GM12891 (cell line): ENCODE data around the gene PARVG.

Source experiments
- DNase-seq: peaks from one replicate; pipeline ENCODE4 v3.0.0; 2011; ENCODE audit warnings: low spot score; ENCODE audit not compliant: insufficient read length
- FAIRE-seq: peaks from 2 replicates; lab custom pipeline; 2011; peaks lifted over from hg19 to GRCh38; lab: Jason Lieb, UNC
- PAX5 ChIP-seq: IDR thresholded peaks from 2 replicates; pipeline ENCODE4 v1.6.1; 2011; ENCODE audit warnings: low read length, moderate library complexity, mild to moderate bottlenecking; ENCODE audit not compliant: insufficient read depth, severe bottlenecking
- POLR2A ChIP-seq: IDR thresholded peaks from 2 replicates; pipeline ENCODE4 v1.6.1; 2011; ENCODE audit warnings: low read depth, low read length, control low read depth
- POLR2AphosphoS5 ChIP-seq: IDR thresholded peaks from 2 replicates; pipeline ENCODE4 v1.6.1; 2011; ENCODE audit warnings: low read depth, low read length, control low read depth
- POU2F2 ChIP-seq: IDR thresholded peaks from 2 replicates; pipeline ENCODE4 v1.6.1; 2011; ENCODE audit warnings: low read depth, mild to moderate bottlenecking, control low read depth, low read length, moderate library complexity
- SPI1 ChIP-seq: IDR thresholded peaks from 2 replicates; pipeline ENCODE4 v1.6.1; 2011; ENCODE audit warnings: low read depth, low read length, control low read depth
- TAF1 ChIP-seq: IDR thresholded peaks from 2 replicates; pipeline ENCODE4 v1.6.1; 2011; ENCODE audit warnings: low read depth, low read length, control low read depth

The PARVG gene

DNA sequence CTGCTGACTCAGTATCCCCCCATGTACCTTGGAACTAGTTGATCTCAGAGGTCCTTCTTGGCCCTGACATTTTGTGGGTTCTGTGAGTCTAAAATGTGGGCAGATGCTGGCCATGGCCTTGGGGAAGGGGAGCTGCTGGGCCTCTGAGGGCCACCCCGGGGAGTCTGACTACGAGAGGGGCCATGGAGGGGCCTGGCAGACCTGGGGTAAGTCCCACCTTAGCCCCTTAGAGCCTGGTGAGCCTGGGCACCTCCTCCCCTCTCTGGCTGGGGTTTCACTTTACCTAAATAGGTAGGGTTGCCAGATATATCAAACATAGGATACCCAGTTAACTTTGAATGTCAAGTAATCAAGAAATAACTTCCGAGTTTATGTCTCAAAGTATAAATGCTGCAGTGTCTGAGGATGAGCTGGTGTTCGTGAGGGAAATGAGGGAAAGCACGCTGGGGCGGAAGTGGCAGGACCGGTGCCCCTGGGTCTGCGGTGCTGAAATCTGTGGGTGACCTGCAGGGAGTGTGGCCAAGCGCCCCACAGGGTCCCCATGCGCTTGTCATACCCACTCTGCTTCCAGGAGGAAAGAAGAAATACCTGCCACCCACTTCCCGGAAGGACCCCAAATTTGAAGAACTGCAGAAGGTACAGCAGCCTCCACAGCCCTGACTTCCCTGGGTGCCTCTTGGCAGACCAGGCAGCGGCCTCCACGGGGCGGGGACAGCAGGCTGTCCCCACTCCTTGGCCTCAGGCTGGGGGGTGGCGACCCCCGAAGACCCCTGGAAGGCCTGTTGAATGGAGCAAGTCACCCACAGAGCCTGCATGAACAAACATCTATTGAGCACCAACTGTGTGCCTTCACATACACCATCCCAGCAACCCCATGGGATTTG is 4.8 kb downstream of the PARVG start:
- DNase-seq = no peak
- FAIRE-seq = no peak
- TF ChIP-seq TAF1 = no peak
- TF ChIP-seq POLR2A = 0 out of 2 replicates have a peak, but pooled peaks have one; percentile 11

DNA sequence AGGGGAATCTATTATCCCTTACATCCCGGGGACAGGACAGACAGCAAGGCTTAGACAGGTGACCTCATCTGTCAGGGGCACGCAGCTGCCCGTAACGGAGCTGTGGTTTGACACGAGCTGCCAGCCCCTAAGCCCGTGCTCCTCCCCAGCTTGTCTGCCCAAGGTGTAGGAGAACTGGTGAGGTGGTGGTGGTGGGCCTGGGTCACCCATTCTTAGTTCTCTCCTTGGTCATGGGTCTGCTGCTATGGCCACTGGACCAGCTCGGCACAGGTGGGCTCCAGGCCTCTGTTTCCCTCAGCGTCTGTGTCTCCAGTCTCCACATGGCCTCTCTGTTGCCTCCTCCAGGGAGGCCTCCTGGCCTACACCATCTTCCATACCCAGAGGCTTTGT is 5.4 kb downstream of the PARVG start:
- no peak for FAIRE-seq
- no peak for DNase-seq
- TF ChIP-seq POLR2A (no peak), PAX5 (no peak), TAF1 (no peak), SPI1 (no peak), POLR2AphosphoS5 (no peak), POU2F2 (no peak)

DNA sequence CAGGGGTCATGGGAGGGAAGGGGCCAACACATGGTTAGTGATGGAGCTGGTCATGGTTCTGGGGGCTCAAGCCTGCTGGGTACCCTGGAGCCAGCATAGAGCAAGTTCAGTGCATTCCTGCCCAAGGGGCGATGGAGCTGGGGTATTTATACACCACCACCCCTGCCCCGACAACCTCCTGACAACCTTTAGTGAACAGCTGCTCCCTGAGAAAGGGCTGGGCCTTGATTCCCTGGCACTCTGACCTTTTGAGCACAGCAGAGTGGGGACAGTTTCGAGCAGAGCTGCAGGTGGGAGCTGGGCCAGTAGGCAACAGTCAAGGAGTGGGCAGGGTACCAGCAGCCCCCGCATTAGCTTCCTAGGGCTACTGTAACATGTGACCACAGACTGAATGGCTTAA is 6.0 kb downstream of the PARVG start:
- no peak for DNase-seq
- FAIRE-seq = no peak
- TF ChIP-seq POLR2AphosphoS5 = no peak
- no peak for TF ChIP-seq POLR2A
- no peak for TF ChIP-seq TAF1
- TF ChIP-seq SPI1 = no peak
- TF ChIP-seq PAX5 = no peak
- TF ChIP-seq POU2F2 = no peak

DNA sequence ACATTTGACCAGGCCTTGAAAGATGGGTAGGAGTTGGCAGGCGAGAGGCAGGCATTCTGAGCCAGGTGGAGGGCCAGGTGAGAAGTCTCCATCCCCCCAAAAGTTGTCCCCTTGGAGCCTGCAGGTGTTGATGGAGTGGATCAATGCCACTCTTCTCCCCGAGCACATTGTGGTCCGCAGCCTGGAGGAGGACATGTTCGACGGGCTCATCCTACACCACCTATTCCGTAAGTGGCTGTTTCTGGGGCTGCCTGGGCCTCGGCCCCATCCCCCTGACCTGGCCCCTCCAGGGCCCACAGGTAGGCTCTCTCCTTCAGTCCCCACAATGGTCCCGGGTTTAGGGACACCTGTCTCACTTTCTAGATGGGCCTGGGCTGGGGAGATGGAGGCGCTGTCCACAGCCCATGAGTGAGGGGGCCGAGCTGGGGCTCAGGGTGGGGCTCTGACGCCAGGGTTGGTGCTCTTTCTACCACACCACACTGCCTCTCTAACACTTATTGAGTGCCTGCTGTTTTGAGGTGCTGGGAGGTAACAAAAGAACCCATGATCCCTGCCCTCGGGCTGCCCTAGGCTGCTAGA is 7.0 kb downstream of the PARVG start:
- no peak for TF ChIP-seq TAF1
- no peak for DNase-seq
- no peak for FAIRE-seq

DNA sequence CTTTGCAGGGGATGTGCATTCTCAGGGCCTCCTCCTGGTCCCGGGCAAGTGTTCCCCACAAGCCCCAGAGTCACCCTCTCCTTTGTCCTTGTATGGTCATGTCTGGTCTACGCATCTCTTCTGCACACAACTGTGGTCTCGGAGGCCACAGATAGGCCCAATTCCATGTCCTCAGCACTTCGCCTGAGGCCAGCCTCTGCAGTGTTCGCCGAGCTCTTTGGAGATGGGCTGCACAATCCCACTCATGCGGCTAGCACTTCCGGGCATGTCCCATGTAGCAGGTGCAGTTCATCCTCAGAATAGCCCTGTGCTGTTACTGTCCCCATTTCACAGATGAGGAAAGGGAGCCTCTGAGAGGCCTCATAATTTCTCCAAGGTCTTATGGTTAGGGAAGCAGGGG is 7.6 kb downstream of the PARVG start:
- no peak for TF ChIP-seq SPI1
- no peak for TF ChIP-seq POU2F2
- TF ChIP-seq POLR2AphosphoS5 = no peak
- TF ChIP-seq TAF1 = no peak
- no peak for TF ChIP-seq POLR2A
- no peak for TF ChIP-seq PAX5

DNA sequence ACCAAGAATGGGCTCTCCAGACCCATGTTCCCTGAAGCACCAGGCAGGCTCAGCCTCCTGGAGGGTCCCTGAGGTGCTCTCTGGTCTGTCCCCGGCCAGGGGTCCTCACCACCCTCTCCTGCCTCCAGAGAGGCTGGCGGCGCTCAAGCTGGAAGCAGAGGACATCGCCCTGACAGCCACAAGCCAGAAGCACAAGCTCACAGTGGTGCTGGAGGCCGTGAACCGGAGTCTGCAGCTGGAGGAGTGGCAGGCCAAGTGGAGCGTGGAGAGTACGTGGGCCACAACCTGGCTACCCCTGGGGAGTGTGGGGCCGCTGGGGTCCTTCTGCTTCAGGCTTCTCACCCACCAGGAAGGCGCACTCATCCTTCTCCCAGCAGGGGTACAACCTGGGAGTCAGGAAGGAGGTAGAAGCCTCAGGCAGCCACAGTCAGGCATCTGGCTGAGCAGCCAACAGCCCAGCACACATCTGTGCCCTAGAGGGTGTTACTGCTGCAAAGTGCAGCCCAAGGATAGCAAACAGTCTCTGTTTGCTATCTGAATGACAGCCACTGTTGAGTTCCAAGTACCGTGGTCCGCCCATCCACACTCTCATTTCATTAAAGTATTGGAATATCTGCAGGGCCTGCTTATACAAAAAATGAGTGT is 8.4 kb downstream of the PARVG start:
- DNase-seq = no peak
- no peak for TF ChIP-seq PAX5
- no peak for TF ChIP-seq SPI1
- TF ChIP-seq POU2F2 = no peak
- TF ChIP-seq POLR2AphosphoS5 = no peak
- TF ChIP-seq POLR2A = no peak
- TF ChIP-seq TAF1 = no peak
- FAIRE-seq = no peak

More for the DNA sequence above, 7.6 kb downstream of the PARVG start:
- DNase-seq (no peak), FAIRE-seq (no peak)

DNA sequence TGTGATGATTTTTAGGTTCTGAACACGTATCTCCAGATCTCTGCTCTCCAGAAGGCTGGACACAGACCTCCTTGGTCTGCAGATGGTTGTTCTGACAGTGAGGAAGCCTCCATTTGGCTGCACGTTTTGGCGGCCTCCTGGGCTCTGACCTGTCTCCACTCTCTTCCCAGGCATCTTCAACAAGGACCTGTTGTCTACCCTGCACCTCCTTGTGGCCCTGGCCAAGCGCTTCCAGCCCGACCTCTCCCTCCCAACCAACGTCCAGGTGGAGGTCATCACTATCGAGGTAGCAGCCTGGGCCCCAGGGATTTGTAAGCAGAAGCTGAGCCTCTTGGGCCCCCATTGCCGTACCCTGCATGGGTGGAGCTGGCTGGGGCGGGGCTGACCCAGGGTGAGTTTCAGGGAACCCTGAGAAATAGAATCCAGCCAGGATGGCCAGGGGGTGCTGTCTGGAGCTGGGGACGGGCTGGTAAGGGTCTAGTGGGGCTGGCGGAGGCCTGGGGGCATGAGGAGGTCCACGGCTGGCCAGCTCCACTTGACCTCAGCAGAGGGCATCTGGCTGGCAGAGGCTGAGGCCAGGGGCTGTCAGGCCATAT is 9.8 kb downstream of the PARVG start:
- no peak for TF ChIP-seq TAF1
- no peak for TF ChIP-seq SPI1
- no peak for TF ChIP-seq POU2F2
- no peak for TF ChIP-seq PAX5
- no peak for TF ChIP-seq POLR2AphosphoS5
- no peak for TF ChIP-seq POLR2A
- DNase-seq (no peak), FAIRE-seq (no peak)

DNA sequence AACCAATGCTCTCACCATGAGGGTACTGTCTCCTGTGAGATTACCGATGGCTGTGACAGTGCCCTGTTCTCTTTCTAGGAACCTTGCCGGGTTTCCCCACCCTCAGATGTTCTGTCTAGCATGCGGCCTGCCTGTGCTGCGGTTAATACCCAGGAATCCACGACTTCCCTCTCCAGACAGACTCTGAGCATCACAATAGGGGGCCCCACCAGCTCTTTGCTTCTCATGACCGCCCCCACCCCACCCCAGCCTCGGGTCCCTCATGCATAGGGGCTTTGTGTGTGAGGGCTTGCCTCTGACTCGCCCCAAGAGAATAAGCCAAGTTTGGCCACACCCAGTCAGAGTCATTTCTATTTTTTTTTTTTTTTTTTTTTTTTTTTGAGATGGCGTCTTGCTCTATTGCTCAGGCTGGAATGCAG is 10.3 kb downstream of the PARVG start:
- no peak for TF ChIP-seq PAX5
- TF ChIP-seq POU2F2 = no peak
- no peak for TF ChIP-seq SPI1
- TF ChIP-seq TAF1 = no peak
- no peak for TF ChIP-seq POLR2AphosphoS5
- TF ChIP-seq POLR2A = no peak
- DNase-seq = peak; percentile 65
- peak; percentile 84 for FAIRE-seq

DNA sequence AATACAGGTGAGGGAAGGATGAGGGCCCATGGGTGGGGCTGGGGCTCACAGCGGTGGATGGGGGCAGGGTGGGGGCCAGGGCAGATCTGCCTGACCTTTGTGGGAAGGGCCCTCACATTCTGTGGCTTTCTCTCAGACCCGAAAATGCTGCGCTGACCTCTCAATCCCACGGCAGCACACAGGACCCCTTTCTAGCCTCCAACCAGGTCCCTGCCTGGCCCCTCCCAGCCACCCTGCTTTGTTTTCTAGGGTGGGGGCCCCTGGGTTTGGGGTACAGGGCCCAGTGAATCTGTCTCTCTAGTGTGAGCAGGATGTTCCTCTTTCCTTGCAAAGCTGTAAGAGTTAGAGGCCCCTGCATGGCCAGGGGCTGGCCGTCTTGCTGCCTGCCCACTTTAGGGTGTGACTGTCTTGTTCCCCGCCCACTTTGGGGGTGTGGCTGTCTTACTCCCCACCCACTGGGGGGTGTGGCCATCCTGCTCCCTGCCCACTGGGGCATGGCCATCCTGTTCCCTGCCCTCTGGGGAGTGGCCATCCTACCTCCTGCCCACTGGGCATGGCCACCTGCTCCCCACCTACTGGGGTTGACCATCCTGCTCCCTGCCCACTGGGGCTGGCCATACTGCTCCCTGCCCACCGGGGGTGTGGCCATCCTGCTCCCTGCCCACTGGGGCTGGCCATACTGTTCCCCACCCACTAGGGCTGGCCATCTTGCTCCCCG is 11.5 kb downstream of the PARVG start:
- FAIRE-seq (peak; percentile 80), DNase-seq (no peak)
- no peak for TF ChIP-seq TAF1
- TF ChIP-seq POLR2AphosphoS5 = no peak
- no peak for TF ChIP-seq SPI1
- no peak for TF ChIP-seq PAX5
